Neural cell (in vitro differentiated cells): ENCODE measurements around the gene ZSCAN32. TPM values are rescaled to one million over a fixed set of nuclear protein-coding genes. Genes with fewer than 3 reads are reported as not detected.

ENCODE experiments used
- H2AFZ ChIP-seq: fragments of 200-600, 300-800 bp; sonication (generic), shearing (Covaris generic); 2 replicates; pipeline ENCODE4 v1.6.0; 2014; ENCODE audit warnings: low read depth, mild to moderate bottlenecking, antibody characterized with exemption, low read length, moderate library complexity
- H3F3A ChIP-seq: fragments of 200-600 bp; shearing (Covaris generic); 2 replicates; pipeline ENCODE4 v1.6.1; 2016; ENCODE audit warnings: mild to moderate bottlenecking, moderate library complexity, mixed read lengths, antibody characterized with exemption, low read length; ENCODE audit not compliant: insufficient read depth, poor library complexity, severe bottlenecking
- H3K27ac ChIP-seq: fragments of 200-600, 300-800 bp; sonication (generic), shearing (Covaris generic); 2 replicates; pipeline ENCODE4 v1.5.1; 2014; ENCODE audit warnings: mild to moderate bottlenecking, low read length, moderate library complexity
- H3K27me3 ChIP-seq: fragments of 300-800, 200-600 bp; sonication (generic), shearing (Covaris generic); 2 replicates; pipeline ENCODE4 v1.6.0; 2014; ENCODE audit warnings: mild to moderate bottlenecking, low read depth, low read length, moderate library complexity; ENCODE audit not compliant: insufficient read depth
- H3K36me3 ChIP-seq: fragments of 300-800, 200-600 bp; sonication (generic), shearing (Covaris generic); 2 replicates; pipeline ENCODE4 v1.5.1; 2014; ENCODE audit warnings: mild to moderate bottlenecking, antibody characterized with exemption, low read length, moderate library complexity; ENCODE audit not compliant: insufficient read depth
- H3K4me2 ChIP-seq: fragments of 300-800, 200-600 bp; sonication (generic), shearing (Covaris generic); 2 replicates; pipeline ENCODE4 v1.6.0; 2014; ENCODE audit warnings: mild to moderate bottlenecking, low read length
- H3K4me3 ChIP-seq: fragments of 300-800, 200-600 bp; sonication (generic), shearing (Covaris generic); 2 replicates; pipeline ENCODE4 v1.5.1; 2014; ENCODE audit warnings: mild to moderate bottlenecking, low read length, moderate library complexity
- H3K79me2 ChIP-seq: fragments of 200-600 bp; shearing (Covaris generic); replicated peaks from 2 replicates; pipeline ENCODE4 v1.6.0; 2014; ENCODE audit warnings: mild to moderate bottlenecking, low read length, moderate library complexity; ENCODE audit not compliant: insufficient read depth
- H3K9ac ChIP-seq: fragments of 300-800, 200-600 bp; sonication (generic), shearing (Covaris generic); 2 replicates; pipeline ENCODE4 v1.6.1; 2016; ENCODE audit warnings: mild to moderate bottlenecking, low read length, mixed read lengths
- H3K9me2 ChIP-seq: fragments of 200-600 bp; shearing (Covaris generic); 2 replicates; pipeline ENCODE4 v1.6.1; 2016; ENCODE audit warnings: mild to moderate bottlenecking, low read length, mixed read lengths; ENCODE audit not compliant: insufficient read depth
- H3K9me3 ChIP-seq: fragments of 200-600, 300-800 bp; sonication (generic), shearing (Covaris generic); 2 replicates; pipeline ENCODE4 v1.6.1; 2016; ENCODE audit warnings: mild to moderate bottlenecking, mixed run types, low read length, moderate library complexity, mixed read lengths
- H4K20me1 ChIP-seq: fragments of 200-600 bp; shearing (Covaris generic); 2 replicates; pipeline ENCODE4 v1.6.1; 2016; ENCODE audit warnings: mild to moderate bottlenecking, mixed run types; ENCODE audit not compliant: insufficient read depth
- EP300 ChIP-seq: fragments of 450-650 bp; conservative IDR thresholded peaks from 2 replicates; pipeline ENCODE4 v1.6.1; 2014; ENCODE audit warnings: antibody characterized with exemption, mild to moderate bottlenecking, moderate library complexity; ENCODE audit not compliant: poor library complexity, severe bottlenecking
- EZH2 ChIP-seq: fragments of 200-600, 300-800 bp; shearing (Covaris generic), sonication (generic); IDR thresholded peaks from 2 replicates; pipeline ENCODE4 v1.6.1; 2014; ENCODE audit warnings: antibody characterized with exemption, low read length, borderline replicate concordance, mild to moderate bottlenecking; ENCODE audit not compliant: insufficient read depth, poor library complexity, severe bottlenecking
- MXI1 ChIP-seq: fragments of 450-650 bp; conservative IDR thresholded peaks from 2 replicates; pipeline ENCODE4 v1.6.1; 2014; ENCODE audit warnings: antibody characterized with exemption, mild to moderate bottlenecking; ENCODE audit not compliant: poor library complexity, severe bottlenecking
- POLR2AphosphoS5 ChIP-seq: IDR thresholded peaks from 2 replicates; pipeline ENCODE4 v1.6.1; 2012
- RAD21 ChIP-seq: fragments of 450-650 bp; conservative IDR thresholded peaks from 2 replicates; pipeline ENCODE4 v1.6.1; 2014; ENCODE audit warnings: antibody characterized with exemption, mild to moderate bottlenecking, moderate library complexity
- SMC3 ChIP-seq: fragments of 450-650 bp; conservative IDR thresholded peaks from 2 replicates; pipeline ENCODE4 v1.6.1; 2014; ENCODE audit warnings: antibody characterized with exemption, mild to moderate bottlenecking, moderate library complexity; ENCODE audit not compliant: poor library complexity
- TAF1 ChIP-seq: IDR thresholded peaks from 2 replicates; pipeline ENCODE4 v1.6.1; 2012; ENCODE audit warnings: low read depth
- polyA plus RNA-seq: library from polyadenylated mRNA; depleted of rRNA; stranded (reverse); fragments of >200 nt; gene quantifications from 2 replicates; pipeline ENCODE4 v1.2.3, GENCODE V29; 2014
- TF ChIP-seq, protein P1 (sequence below): IDR thresholded peaks from 2 replicates; pipeline ENCODE4 v1.6.1; 2012; ENCODE audit warnings: borderline replicate concordance
- TF ChIP-seq, protein P2 (sequence below): fragments of 450-650 bp; IDR thresholded peaks from 2 replicates; pipeline ENCODE4 v1.5.1; 2014; ENCODE audit warnings: antibody characterized with exemption, mild to moderate bottlenecking, moderate library complexity; ENCODE audit not compliant: poor library complexity, severe bottlenecking

ZSCAN32 gene
- polyA plus RNA-seq, 1 donor from 2014 or later: 22.0 TPM

DNA sequence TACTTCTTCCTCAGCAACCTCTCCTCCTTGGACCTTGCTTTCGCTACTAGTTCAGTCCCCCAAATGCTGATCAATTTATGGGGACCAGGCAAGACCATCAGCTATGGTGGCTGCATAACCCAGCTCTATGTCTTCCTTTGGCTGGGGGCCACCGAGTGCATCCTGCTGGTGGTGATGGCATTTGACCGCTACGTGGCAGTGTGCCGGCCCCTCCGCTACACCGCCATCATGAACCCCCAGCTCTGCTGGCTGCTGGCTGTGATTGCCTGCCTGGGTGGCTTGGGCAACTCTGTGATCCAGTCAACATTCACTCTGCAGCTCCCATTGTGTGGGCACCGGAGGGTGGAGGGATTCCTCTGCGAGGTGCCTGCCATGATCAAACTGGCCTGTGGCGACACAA lies 44.7 kb downstream of the ZSCAN32 start:
- Histone ChIP-seq H4K20me1 (no peaks in the 10 kb centered on the region), H3K79me2 (no peaks in the 10 kb centered on the region), H3K4me2 (no peak overlapping the region), H3K4me3 (no peak overlapping the region), H3K9ac (no peak overlapping the region), H3K9me3 (no peaks in the 10 kb centered on the region), H3F3A (no peaks in the 10 kb centered on the region), H3K27me3 (no peaks in the 10 kb centered on the region), H3K9me2 (no peaks in the 10 kb centered on the region), H2AFZ (no peak overlapping the region), H3K27ac (no peak overlapping the region), H3K36me3 (no peaks in the 10 kb centered on the region)
- TF ChIP-seq RAD21 (no peak), TAF1 (no peak), EP300 (no peak), MXI1 (no peak), POLR2AphosphoS5 (no peak), EZH2 (no peak), SMC3 (no peak)
- TF ChIP-seq, protein P1, sequence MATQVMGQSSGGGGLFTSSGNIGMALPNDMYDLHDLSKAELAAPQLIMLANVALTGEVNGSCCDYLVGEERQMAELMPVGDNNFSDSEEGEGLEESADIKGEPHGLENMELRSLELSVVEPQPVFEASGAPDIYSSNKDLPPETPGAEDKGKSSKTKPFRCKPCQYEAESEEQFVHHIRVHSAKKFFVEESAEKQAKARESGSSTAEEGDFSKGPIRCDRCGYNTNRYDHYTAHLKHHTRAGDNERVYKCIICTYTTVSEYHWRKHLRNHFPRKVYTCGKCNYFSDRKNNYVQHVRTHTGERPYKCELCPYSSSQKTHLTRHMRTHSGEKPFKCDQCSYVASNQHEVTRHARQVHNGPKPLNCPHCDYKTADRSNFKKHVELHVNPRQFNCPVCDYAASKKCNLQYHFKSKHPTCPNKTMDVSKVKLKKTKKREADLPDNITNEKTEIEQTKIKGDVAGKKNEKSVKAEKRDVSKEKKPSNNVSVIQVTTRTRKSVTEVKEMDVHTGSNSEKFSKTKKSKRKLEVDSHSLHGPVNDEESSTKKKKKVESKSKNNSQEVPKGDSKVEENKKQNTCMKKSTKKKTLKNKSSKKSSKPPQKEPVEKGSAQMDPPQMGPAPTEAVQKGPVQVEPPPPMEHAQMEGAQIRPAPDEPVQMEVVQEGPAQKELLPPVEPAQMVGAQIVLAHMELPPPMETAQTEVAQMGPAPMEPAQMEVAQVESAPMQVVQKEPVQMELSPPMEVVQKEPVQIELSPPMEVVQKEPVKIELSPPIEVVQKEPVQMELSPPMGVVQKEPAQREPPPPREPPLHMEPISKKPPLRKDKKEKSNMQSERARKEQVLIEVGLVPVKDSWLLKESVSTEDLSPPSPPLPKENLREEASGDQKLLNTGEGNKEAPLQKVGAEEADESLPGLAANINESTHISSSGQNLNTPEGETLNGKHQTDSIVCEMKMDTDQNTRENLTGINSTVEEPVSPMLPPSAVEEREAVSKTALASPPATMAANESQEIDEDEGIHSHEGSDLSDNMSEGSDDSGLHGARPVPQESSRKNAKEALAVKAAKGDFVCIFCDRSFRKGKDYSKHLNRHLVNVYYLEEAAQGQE: no peak

DNA sequence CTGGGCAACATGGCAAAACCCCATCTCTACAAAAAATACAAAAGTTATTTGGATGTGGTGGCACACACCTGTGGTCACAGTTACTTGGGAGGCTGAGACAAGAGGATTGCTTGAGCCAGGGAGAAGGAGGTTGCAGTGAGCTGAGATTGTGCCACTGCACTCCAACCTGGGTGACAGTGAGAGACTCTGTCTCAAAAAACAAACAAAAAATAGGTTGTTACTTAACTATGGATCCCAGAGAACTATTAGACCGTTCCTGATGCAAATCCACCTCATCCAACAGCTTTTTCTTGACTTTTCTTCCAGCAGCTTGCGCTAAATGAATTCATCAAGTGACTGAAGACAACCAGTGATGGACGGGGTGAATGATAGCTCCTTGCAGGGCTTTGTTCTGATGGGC lies 45.2 kb downstream of the ZSCAN32 start, which contains the start of gene OR2C1:
OR2C1 (plus strand) TSS at position 301 of the 400 bp plus-strand sequence; CDS start at position 353, 52 bp downstream.
- TF ChIP-seq, protein P1: no peak
- no peak for TF ChIP-seq EP300
- no peak for TF ChIP-seq RAD21
- no peak for TF ChIP-seq TAF1
- TF ChIP-seq MXI1: no peak
- no peak for TF ChIP-seq EZH2
- TF ChIP-seq SMC3: no peak
- no peak for TF ChIP-seq POLR2AphosphoS5
- TF ChIP-seq, protein P2, sequence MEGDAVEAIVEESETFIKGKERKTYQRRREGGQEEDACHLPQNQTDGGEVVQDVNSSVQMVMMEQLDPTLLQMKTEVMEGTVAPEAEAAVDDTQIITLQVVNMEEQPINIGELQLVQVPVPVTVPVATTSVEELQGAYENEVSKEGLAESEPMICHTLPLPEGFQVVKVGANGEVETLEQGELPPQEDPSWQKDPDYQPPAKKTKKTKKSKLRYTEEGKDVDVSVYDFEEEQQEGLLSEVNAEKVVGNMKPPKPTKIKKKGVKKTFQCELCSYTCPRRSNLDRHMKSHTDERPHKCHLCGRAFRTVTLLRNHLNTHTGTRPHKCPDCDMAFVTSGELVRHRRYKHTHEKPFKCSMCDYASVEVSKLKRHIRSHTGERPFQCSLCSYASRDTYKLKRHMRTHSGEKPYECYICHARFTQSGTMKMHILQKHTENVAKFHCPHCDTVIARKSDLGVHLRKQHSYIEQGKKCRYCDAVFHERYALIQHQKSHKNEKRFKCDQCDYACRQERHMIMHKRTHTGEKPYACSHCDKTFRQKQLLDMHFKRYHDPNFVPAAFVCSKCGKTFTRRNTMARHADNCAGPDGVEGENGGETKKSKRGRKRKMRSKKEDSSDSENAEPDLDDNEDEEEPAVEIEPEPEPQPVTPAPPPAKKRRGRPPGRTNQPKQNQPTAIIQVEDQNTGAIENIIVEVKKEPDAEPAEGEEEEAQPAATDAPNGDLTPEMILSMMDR: no peak
- Histone ChIP-seq H3K36me3 (no peaks in the 10 kb centered on the region), H3K27ac (no peak within 1 kb of the TSS), H4K20me1 (no peaks in the 10 kb centered on the region), H3K9ac (no peak within 1 kb of the TSS), H3K27me3 (no peaks in the 10 kb centered on the region), H3K4me2 (no peak within 1 kb of the TSS), H2AFZ (no peak within 1 kb of the TSS), H3K9me2 (no peaks in the 10 kb centered on the region), H3K4me3 (no peak within 1 kb of the TSS), H3K9me3 (no peaks in the 10 kb centered on the region), H3K79me2 (no peaks in the 10 kb centered on the region), H3F3A (no peaks in the 10 kb centered on the region)
